Breast epithelium (tissue), 4 donors: ENCODE results near the gene NIPSNAP3A. TPM values are rescaled to one million over a fixed set of nuclear protein-coding genes. Genes with fewer than 3 reads are reported as not detected.

ENCODE experiments used
- DNase-seq, 2 donors: peaks; one replicate each; pipeline ENCODE4 v3.0.0-alpha.2; 2019; ENCODE audit warnings: low spot score in 2 of 2
- H3K27ac ChIP-seq, 2 donors: fragments of 200-600 bp; sonication (generic) in 1 of 2; one replicate each; pipeline ENCODE4 v1.5.1; 2016 to 2019; ENCODE audit warnings: mild to moderate bottlenecking in 1 of 2
- H3K27me3 ChIP-seq, 2 donors: fragments of 200-600 bp; sonication (generic) in 1 of 2; one replicate each; pipeline versions ENCODE4 v1.5.1 to v1.6.0; 2017 to 2019; ENCODE audit warnings: control low read depth in 1 of 2, mild to moderate bottlenecking in 1 of 2
- H3K36me3 ChIP-seq: fragments of 200-600 bp; one replicate; pipeline ENCODE4 v1.5.1; 2019
- H3K4me1 ChIP-seq, 2 donors: fragments of 200-600 bp; sonication (generic); one replicate each; pipeline ENCODE4 v1.5.1; 2016 to 2019; ENCODE audit warnings: control low read depth in 1 of 2
- H3K4me3 ChIP-seq, 3 donors: fragments of 200-600 bp; sonication (generic); 1 replicate in 2 of 3; 2 replicates in 1 of 3; pipeline ENCODE4 v1.5.1; 2016 to 2019; ENCODE audit warnings: mild to moderate bottlenecking in 3 of 3, moderate library complexity in 2 of 3
- H3K9me3 ChIP-seq, 2 donors: fragments of 200-600 bp; sonication (generic) in 1 of 2; one replicate each; pipeline ENCODE4 v1.5.1; 2016 to 2019; ENCODE audit warnings: control low read depth in 1 of 2
- CTCF ChIP-seq, 3 donors: fragments of 450-650 bp; IDR thresholded peaks; one replicate each; pipeline ENCODE4 v1.5.1; 2016 to 2017; ENCODE audit warnings: antibody characterized with exemption in 3 of 3, mild to moderate bottlenecking in 3 of 3, moderate library complexity in 3 of 3
- POLR2A ChIP-seq: fragments of 450-650 bp; IDR thresholded peaks from one replicate; pipeline ENCODE4 v1.6.1; 2016; ENCODE audit warnings: antibody characterized with exemption, mild to moderate bottlenecking, moderate library complexity
- POLR2AphosphoS5 ChIP-seq, 3 donors: sonication (generic); formaldehyde crosslinking; IDR thresholded peaks; one replicate each; pipeline ENCODE4 v1.6.1; 2017; ENCODE audit warnings: antibody characterized with exemption in 3 of 3
- intact Hi-C: fragments of 100-400 bp; cut with DNase I; formaldehyde crosslinking; loops from one replicate; pipeline ENCODE4 v1.15.1; 2023; ENCODE audit warnings: low total_unique reads
- total RNA-seq, 3 donors: library from RNA; depleted of rRNA; stranded (reverse); fragments of >200 nt; gene quantifications; one replicate each; pipeline ENCODE4 v1.1.0, GENCODE V29; 2016

NIPSNAP3A gene
- total RNA-seq, 3 donors from 2014 or later = 23.1 to 28.2 (median 26.6) TPM

DNA sequence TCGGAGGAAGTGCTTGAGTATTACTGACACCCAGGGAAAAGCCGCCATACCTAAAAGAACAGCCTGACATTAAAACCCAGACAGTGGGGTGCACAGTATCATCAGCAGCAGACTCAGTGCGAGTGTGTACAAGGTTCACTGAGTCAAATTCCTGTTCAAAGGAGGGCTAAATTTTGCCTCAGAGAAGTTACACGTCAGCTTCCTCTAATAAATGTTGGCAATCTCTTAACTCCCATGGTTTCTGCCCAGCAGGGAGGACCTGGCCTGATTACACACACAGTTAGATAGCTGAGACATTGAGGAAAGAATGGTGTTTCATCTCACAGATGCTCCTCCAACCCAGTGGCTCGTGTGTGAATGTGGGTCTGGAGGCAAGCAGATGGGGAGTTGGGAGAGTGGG, 54.6 kb downstream of the NIPSNAP3A start:
- no peaks in the 10 kb centered on the region for H3K9me3 ChIP-seq
- no peaks in the 10 kb centered on the region for H3K36me3 ChIP-seq
- TF ChIP-seq POLR2A = no peak
- no peak for TF ChIP-seq POLR2AphosphoS5 (IDR thresholded peaks at IDR 0.05)
- no peak for TF ChIP-seq CTCF (IDR thresholded peaks at IDR 0.05)
- no peak overlapping the region for H3K4me3 ChIP-seq
- no peaks in the 10 kb centered on the region for H3K4me1 ChIP-seq
- DNase-seq = no peak
- H3K27ac ChIP-seq = no peak overlapping the region
- H3K27me3 ChIP-seq = no peaks in the 10 kb centered on the region
- intact Hi-C loops = no loop called here

- intact Hi-C loops = no loop called here
Measured at GRCh38 chr9:104802906-104803305, 55.4 kb downstream of the NIPSNAP3A start.

GRCh38 chr9:104805441-104805840, 58.0 kb downstream of the NIPSNAP3A start:
- no peak overlapping the region for H3K4me3 ChIP-seq
- no peaks in the 10 kb centered on the region for H3K36me3 ChIP-seq
- no peak overlapping the region for H3K27ac ChIP-seq
- intact Hi-C loops = no loop called here
- no peaks in the 10 kb centered on the region for H3K9me3 ChIP-seq
- DNase-seq = no peak
- TF ChIP-seq CTCF (IDR thresholded peaks at IDR 0.05) (no peak), POLR2AphosphoS5 (IDR thresholded peaks at IDR 0.05) (no peak), POLR2A (no peak)
- H3K4me1 ChIP-seq = no peaks in the 10 kb centered on the region
- no peaks in the 10 kb centered on the region for H3K27me3 ChIP-seq

More at GRCh38 chr9:104802906-104803305, 55.4 kb downstream of the NIPSNAP3A start:
- Histone ChIP-seq H3K27ac (no peak overlapping the region), H3K9me3 (no peaks in the 10 kb centered on the region), H3K4me1 (no peaks in the 10 kb centered on the region), H3K27me3 (no peaks in the 10 kb centered on the region), H3K4me3 (no peak overlapping the region), H3K36me3 (no peaks in the 10 kb centered on the region)
- DNase-seq = no peak
- no peak for TF ChIP-seq CTCF (IDR thresholded peaks at IDR 0.05)
- TF ChIP-seq POLR2AphosphoS5 (IDR thresholded peaks at IDR 0.05) = no peak
- TF ChIP-seq POLR2A = no peak

DNA sequence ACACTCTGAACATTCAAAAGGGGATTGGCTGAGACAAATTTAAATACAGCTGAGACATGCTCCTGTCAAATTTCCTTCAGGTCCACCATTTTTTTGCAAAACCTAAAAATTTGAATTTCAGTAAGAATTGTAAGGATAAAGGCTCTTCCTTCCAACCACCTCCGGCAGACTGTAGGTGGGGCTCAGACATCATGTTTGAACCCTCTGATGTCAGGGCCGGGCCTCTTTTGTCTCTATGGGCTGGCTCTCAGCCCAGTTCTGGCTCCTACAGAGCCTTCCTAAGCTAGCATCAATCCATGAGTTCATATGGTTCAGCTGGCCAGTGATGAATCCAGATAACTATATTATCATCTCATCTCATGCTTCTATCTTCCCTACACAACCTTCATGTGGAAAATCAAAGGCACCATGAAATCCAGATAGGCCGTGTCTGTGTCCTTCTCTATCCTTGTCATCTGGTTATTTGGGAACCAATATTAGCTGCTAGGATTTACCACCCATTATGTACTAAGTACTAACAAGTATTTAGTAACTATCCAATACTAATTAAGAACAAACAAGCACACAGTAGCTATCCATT, 60.6 kb downstream of the NIPSNAP3A start:
- H3K4me1 ChIP-seq = no peaks in the 10 kb centered on the region
- H3K36me3 ChIP-seq = no peaks in the 10 kb centered on the region
- intact Hi-C loops = no loop called here
- H3K4me3 ChIP-seq = no peak overlapping the region
- no peak overlapping the region for H3K27ac ChIP-seq
- no peaks in the 10 kb centered on the region for H3K27me3 ChIP-seq
- DNase-seq = no peak
- no peak for TF ChIP-seq POLR2A
- TF ChIP-seq CTCF (IDR thresholded peaks at IDR 0.05) = no peak
- no peak for TF ChIP-seq POLR2AphosphoS5 (IDR thresholded peaks at IDR 0.05)
- no peaks in the 10 kb centered on the region for H3K9me3 ChIP-seq

Other genes starting within 250 kb of the NIPSNAP3A start
- gene OR13F1, start 243.4 kb upstream of the NIPSNAP3A start, total RNA-seq = not detected
- gene OR13C4, start 220.5 kb upstream of the NIPSNAP3A start, total RNA-seq = not detected
- not detected for gene OR13C3, start 210.8 kb upstream of the NIPSNAP3A start, total RNA-seq
- not detected for gene OR13C8, start 178.5 kb upstream of the NIPSNAP3A start, total RNA-seq
- not detected for gene OR13C5, start 148.3 kb upstream of the NIPSNAP3A start, total RNA-seq
- gene OR13C2, start 142.1 kb upstream of the NIPSNAP3A start, total RNA-seq = not detected
- gene OR13C9, start 129.5 kb upstream of the NIPSNAP3A start, total RNA-seq = not detected
- gene OR13D1, start 53.2 kb upstream of the NIPSNAP3A start, total RNA-seq = not detected
- 10 to 100 TPM in 1 of 3 donors, 1 to 10 TPM in 2; 4.2 to 11.4 (median 6.9) TPM for gene NIPSNAP3B, start 16.4 kb downstream of the NIPSNAP3A start, total RNA-seq
- 100 to 1,000 TPM in 1 of 3 donors, 10 to 100 TPM in 2; 57.0 to 100 (median 67.8) TPM for gene ABCA1, start 180.5 kb downstream of the NIPSNAP3A start, total RNA-seq